NCI-H1694 treated with DMSO at 0.1 percent for 48 hours (cell line): ENCODE data around the gene SOX2.
"Not testable (repeated sequence)": the region's sequence is repeated elsewhere in the genome, so short reads cannot be mapped to it uniquely, and the experiment has no call there.

Source experiments
- DNase-seq: peaks from one replicate; lab custom pipeline; 2025; lab: John Stamatoyannopoulos, UW

SOX2 gene

GRCh38 chr3:181757694-181758306 is 46.1 kb downstream of the SOX2 start:
- no peak for DNase-seq

GRCh38 chr3:181761906-181762305 is 50.2 kb downstream of the SOX2 start:
- DNase-seq = no peak

GRCh38 chr3:181764033-181764432 is 52.3 kb downstream of the SOX2 start:
- not testable (repeated sequence) for DNase-seq
